RWPE2 (cell line): Measurements from ENCODE around the gene KITLG.

Experiments used
- ATAC-seq: fragments of 200-7000 bp; cut with Tn5 transposase; 3 replicates; pipeline ENCODE4 v1.9.1; 2021; ENCODE audit warnings: low read depth
- DNase-seq: peaks from one replicate; pipeline ENCODE4 v3.0.0-alpha.2; 2020; ENCODE audit warnings: low spot score
- H3K27ac ChIP-seq: fragments of 450-650 bp; 2 replicates; pipeline ENCODE4 v1.5.1; 2017; ENCODE audit warnings: mild to moderate bottlenecking; ENCODE audit not compliant: poor library complexity, severe bottlenecking
- H3K27me3 ChIP-seq: fragments of 250-450 bp; sonication (Bioruptor Pico); 2 replicates; pipeline ENCODE4 v1.5.1; 2021; ENCODE audit warnings: mild to moderate bottlenecking, moderate library complexity; ENCODE audit not compliant: insufficient read depth, poor library complexity, severe bottlenecking
- H3K36me3 ChIP-seq: fragments of 250-450 bp; sonication (Bioruptor Pico); 2 replicates; pipeline ENCODE4 v1.5.1; 2020; ENCODE audit warnings: low read depth, mild to moderate bottlenecking, moderate library complexity
- H3K4me1 ChIP-seq: fragments of 250-450 bp; sonication (Bioruptor Pico); 2 replicates; pipeline ENCODE4 v1.5.1; 2021; ENCODE audit warnings: mild to moderate bottlenecking, moderate library complexity; ENCODE audit not compliant: insufficient read depth, poor library complexity, severe bottlenecking
- H3K4me3 ChIP-seq: fragments of 250-450 bp; sonication (Bioruptor Pico); 2 replicates; pipeline ENCODE4 v1.5.1; 2021; ENCODE audit warnings: mild to moderate bottlenecking, moderate library complexity; ENCODE audit not compliant: severe bottlenecking
- H3K9me3 ChIP-seq: fragments of 250-450 bp; sonication (Bioruptor Pico); 2 replicates; pipeline ENCODE4 v1.5.1; 2021; ENCODE audit warnings: mild to moderate bottlenecking, moderate library complexity; ENCODE audit not compliant: severe bottlenecking
- TF ChIP-seq, protein P1 (sequence below): fragments of 450-650 bp; IDR thresholded peaks from one replicate; pipeline ENCODE4 v1.5.1; 2017; ENCODE audit warnings: mild to moderate bottlenecking, moderate library complexity; ENCODE audit not compliant: poor library complexity, severe bottlenecking

KITLG gene

DNA sequence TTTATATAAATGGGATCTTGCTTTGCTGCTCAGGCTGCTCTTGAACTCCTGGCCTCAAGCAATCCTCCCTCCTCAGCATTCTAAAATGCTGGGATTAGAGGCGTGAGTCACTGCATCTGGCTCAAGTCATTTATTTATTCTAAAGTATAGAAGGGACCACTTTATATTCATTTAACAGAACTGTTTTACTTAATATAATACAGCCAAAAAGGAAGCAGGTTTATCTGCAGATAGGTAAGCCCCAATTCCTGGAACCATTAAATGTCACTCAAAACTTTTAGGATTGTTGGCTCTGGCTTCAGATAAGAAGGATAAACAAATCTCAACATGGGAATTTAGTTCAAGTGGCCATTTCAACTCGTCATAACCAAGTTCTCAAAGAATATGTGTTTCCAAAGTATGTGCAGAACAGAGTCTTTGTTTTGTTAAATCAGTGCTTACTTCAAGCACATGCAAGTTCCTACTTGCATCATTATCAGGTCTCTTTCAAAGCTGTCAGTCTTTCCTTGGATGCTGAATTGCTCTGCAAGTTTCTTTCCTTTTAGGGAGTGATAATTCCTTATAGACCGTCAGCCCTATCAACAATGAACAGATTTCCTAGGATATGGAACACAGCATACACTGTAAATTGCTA, 60.4 kb downstream of the KITLG start:
- peak overlapping the region; percentile 16 for H3K27ac ChIP-seq
- H3K36me3 ChIP-seq, result no peaks in the 10 kb centered on the region
- peak; percentile 27; the same call in 1 of the 3 replicates for ATAC-seq

DNA sequence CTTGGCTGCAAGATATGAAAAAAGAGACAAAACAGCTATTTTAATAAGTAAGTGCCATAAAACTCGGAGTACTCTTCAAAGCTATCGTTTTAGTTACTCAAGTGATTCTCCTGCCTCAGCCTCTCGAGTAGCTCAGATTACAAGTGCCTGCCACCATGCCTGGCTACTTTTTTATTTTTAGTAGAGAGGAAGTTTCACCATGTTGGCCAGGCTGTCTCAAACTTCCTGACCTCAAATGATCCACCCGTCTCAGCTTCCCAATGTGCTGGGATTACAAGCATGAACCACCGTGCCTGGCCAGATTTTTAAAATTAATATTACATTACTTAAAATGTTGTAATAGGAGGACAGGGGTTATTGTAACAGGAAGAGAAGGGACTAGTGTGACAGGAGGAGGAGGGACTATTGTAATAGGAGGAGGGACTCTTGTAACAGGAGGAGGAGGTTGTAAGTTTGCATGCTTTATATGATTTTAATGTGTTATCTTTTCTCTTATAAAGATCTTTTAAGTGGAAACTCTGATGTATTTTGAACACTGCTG, 61.3 kb downstream of the KITLG start:
- Histone ChIP-seq H3K36me3 (no peaks in the 10 kb centered on the region), H3K9me3 (no peaks in the 10 kb centered on the region), H3K4me3 (no peak overlapping the region), H3K27me3 (no peaks in the 10 kb centered on the region), H3K27ac (no peak overlapping the region), H3K4me1 (peaks cover 19% of the 10 kb centered on the region)
- TF ChIP-seq, protein P1, sequence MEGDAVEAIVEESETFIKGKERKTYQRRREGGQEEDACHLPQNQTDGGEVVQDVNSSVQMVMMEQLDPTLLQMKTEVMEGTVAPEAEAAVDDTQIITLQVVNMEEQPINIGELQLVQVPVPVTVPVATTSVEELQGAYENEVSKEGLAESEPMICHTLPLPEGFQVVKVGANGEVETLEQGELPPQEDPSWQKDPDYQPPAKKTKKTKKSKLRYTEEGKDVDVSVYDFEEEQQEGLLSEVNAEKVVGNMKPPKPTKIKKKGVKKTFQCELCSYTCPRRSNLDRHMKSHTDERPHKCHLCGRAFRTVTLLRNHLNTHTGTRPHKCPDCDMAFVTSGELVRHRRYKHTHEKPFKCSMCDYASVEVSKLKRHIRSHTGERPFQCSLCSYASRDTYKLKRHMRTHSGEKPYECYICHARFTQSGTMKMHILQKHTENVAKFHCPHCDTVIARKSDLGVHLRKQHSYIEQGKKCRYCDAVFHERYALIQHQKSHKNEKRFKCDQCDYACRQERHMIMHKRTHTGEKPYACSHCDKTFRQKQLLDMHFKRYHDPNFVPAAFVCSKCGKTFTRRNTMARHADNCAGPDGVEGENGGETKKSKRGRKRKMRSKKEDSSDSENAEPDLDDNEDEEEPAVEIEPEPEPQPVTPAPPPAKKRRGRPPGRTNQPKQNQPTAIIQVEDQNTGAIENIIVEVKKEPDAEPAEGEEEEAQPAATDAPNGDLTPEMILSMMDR, result no peak
- ATAC-seq (no peak), DNase-seq (no peak)

More for the DNA sequence above, 60.4 kb downstream of the KITLG start:
- no peak for DNase-seq
- TF ChIP-seq, protein P1, result no peak
- Histone ChIP-seq H3K4me1 (peaks cover 19% of the 10 kb centered on the region), H3K9me3 (no peaks in the 10 kb centered on the region), H3K4me3 (no peak overlapping the region), H3K27me3 (no peaks in the 10 kb centered on the region)

DNA sequence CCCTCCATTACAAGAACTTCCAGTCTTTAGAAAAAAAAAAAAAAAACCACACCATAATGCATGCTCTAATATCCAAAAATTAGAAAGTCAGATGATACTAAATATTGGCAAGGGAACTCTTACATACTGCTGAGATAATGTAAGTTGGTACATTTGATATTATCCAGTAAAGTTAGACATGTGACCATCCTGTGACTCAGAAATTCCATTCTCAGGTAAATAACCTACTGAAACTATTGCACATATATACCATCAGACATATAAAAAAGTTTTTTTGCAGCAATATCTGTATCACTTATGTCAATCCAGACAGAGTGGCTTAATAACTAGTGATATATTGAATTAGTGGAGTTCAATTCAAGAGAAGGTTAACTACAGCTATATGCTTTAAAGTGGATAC, 63.5 kb downstream of the KITLG start:
- TF ChIP-seq, protein P1, result no peak
- no peak overlapping the region for H3K27ac ChIP-seq
- peaks cover 19% of the 10 kb centered on the region for H3K4me1 ChIP-seq
- ATAC-seq, result peak; percentile 71
- no peaks in the 10 kb centered on the region for H3K36me3 ChIP-seq
- no peak overlapping the region for H3K4me3 ChIP-seq
- H3K27me3 ChIP-seq, result no peaks in the 10 kb centered on the region
- H3K9me3 ChIP-seq, result no peaks in the 10 kb centered on the region
- DNase-seq, result no peak

DNA sequence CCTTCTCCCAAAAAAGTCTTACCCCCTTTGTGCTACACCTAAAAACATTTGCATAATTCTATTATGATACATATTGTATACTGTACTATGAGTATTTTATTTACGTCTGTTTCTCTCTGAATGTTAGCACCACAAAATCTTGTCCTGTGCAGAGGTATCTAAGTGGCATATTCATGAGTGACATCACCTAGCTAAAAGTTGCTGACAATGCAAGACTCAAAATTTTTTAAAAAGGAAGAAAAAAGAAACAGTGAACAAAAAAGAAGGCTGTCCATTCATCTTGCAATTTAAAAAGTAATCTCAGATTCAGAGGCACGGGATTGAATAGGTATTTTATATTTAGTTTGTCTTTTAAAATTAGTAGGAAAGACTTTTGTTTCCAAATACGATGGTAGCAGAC, 69.4 kb downstream of the KITLG start:
- ATAC-seq, result no peak

More for the DNA sequence above, 69.4 kb downstream of the KITLG start:
- H3K36me3 ChIP-seq, result no peaks in the 10 kb centered on the region
- DNase-seq, result no peak
- TF ChIP-seq, protein P1, result no peak
- no peak overlapping the region for H3K27ac ChIP-seq
- H3K4me3 ChIP-seq, result no peak overlapping the region
- no peaks in the 10 kb centered on the region for H3K27me3 ChIP-seq
- no peaks in the 10 kb centered on the region for H3K4me1 ChIP-seq
- no peaks in the 10 kb centered on the region for H3K9me3 ChIP-seq
